Stimulated activated CD8-positive, alpha-beta memory T cell treated with anti-CD3 and anti-CD28 coated beads, Interleukin-15, amount 100 ng/mL, for 4 hours (primary cell): Measurements from ENCODE around the gene MYL7.
A peak's percentile ranks its signal among the peaks of the same experiment; 100 is the strongest.
"Not testable (repeated sequence)": the region's sequence is repeated elsewhere in the genome, so short reads cannot be mapped to it uniquely, and the experiment has no call there.

Experiments used
- DNase-seq, 2 donors: peaks; one replicate each; pipeline ENCODE4 v3.0.0-alpha.2; 2020; ENCODE audit warnings: low read depth in 2 of 2

The MYL7 gene

DNA sequence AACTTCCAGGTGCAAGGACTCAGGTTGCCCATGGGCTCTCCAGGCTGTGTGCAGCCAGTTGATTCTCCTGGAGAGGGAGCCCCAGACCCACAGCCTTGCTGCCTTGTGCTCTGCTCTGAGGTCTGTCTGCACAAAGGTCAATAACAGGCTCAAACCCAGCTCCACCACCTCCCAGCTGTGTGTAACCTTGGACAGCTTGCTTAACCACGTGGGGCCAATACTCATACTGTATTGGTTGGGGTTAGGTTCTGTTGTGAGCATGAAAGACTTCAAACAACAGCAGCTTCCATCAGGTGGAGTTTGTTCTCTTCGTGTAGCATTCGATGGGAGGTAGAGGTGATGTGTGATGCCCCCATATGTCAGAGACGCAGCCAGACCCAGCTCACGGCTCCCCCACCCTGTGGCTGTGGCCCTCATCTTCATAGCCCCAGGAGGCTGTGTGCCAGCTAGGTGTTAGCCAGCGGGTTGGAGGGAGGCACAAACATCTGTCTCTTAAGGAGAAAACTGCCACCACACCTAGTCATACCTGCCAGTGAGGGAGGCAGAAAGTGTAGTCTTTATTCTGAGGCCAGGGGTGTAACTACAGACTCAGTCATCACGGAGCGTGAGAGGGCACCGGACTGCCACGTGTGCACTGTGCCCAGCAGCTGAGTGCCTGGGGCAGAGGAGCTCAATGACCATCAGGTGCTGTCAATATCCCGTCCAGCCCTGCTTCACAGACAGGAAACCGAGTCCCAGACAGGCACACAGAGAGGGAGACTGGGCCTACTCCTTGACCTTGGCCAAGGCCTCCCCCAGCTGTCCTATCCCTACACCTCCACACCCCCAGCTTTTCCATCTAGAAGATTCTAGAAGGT, 9.7 kb downstream of the MYL7 start:
- DNase-seq, result no peak

DNA sequence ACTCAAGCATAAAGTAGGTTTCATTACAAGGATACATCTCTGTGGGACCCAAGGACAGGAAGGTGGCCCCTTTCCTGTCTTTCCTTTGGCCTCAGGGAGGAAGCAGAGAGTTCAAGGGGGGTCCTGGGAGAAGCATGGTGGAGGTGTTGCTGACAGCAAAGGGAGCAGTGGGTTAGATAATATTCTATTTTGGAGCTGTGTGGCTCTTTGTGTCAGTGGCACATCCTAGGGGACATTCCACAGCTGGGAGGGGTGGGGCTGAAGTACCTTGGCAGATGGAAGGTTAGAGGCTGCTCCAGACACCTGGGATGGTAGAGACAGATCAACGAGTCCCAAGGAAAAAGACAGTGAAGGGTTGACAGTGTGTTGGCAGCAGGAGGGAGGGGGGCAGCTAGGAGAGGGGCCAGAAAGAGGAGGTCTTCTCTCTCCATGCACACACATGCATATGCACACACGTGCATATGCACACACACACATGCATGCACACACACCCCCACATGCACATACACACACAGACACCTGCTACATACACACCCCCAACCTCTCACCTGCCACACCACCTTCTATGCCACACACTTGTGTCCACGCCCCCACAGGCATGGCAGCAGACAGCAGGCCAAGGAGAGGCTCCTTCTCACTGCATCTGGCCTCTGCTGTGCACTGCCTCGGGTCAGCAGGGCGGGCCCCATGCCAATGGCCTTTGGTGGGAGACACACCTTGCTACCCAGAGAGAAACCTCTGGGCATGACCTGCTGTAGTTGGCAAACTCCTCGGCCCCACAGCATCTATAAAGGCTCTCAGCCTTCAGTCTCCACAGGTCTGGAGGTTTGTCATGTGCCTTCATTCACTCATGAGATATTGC, 12.2 kb downstream of the MYL7 start:
- DNase-seq, result no peak

DNA sequence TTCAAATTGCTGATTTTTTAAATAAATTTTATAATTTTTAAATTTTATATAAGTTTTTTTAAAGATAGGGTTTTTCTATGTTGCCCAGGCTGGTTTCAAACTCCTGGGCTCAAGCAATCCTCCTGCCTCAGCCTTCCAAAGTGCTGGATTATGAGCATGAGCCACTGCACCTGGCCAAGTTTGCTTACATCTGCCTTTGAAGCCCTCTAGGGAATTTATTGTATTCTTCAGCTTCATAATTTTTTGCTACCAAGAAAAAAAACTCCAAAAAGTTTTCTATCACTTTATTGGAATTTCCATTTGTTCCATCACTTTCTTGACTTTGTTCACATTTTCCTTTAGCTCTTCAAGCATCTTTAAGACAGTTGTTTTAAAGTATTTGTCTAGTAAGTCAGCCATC, 14.0 kb downstream of the MYL7 start:
- DNase-seq, result no peak

DNA sequence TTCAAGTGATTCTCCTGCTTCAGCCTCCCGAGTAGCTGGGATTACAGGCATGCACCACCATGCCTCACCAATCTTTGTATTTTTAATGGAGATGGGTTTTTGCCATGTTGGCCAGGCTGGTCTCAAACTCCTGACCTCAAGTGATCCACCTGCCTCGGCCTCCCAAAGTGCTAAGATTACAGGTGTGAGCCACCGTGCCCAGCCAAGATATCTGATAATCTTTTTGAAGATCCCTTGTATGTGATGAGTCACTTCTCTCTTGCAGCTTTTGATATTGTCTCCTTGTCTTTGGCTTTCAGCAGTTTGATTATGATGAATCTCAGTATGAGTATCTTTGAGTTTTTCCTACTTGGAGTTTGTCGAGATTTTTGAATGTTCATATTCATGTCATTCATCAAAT, 14.6 kb downstream of the MYL7 start:
- DNase-seq, result not testable (repeated sequence)

DNA sequence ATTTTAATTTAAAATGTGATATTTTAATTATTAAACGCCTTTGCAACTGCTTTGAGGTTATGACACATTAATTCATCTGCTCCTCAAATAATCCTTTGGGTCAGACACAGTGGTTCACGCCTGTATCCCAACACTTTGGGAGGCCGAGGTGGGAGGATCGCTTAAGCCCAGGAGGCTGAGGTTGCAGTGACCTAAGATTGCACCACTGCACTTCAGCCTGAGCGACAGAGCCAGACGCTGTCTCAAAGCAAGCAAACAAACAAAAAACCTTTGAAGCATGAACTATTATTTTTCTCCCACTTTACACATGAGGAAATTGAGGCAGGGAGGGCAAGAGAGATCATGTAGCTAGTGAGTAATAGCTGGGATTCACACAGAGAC, 16.3 kb downstream of the MYL7 start:
- no peak for DNase-seq

DNA sequence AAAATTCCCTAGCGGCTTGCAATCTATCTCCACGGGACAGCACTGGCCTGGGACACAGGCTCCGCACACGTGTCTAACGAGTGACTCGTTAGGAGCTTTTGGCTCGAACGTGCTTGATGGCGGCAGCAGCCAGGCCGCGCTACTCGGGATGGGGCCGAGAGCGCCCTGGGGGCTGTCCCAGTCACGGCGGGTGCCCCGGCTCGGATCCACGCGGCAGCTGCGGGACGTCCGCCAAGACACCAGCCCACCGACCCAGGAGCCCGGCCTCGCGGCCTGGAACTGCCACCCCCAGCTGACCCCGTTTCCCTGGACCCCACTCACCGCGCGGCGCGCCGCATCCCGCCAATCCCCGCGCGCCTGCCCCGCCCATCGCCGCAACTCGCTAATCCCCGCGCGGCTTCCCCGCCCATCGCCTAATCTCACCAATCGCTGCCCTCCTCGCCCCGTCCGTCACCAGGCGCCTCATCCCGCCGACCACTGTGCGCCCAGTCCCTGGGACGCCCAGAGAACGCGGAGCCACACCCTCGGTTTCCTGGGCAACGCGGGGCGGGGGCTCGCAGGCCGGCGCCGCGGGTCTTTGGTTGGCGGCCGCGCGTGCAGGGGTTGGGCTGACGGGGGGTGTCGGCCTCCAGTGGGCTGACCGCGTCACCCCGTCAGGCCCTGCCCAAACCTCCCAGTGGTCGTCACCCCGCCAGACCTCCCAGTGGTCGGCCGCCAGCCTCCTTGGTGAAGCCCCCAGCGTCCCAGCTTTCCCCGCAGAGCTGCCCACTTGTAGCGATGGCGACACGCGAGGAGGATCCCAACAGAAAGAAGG, 17.7 kb downstream of the MYL7 start, which contains the start of gene POLD2:
Gene POLD2 (minus strand): TSS at position 359 of the 814 bp plus-strand sequence. CDS start 1,495 bp downstream, outside the sequence.
- peak; percentile 96 for DNase-seq

DNA sequence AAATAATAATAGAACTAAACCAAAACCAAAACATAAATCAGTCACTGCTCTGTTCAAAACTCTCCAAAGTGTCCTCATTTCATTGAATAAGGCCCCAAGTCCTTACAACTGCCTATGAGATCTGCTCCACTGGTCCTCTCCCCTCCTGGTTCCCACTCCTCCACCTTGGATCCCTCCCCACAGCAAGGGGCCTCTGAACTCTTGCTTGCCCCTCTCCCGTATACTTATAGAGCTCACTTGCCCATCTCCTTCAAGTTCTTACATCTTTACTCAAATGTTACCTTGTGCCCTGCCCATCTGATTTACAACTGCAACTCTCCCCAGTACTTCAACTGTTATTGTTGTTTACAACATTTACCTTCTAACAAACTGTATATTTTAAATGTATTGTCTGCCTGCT, 18.6 kb downstream of the MYL7 start:
- DNase-seq, result no peak

DNA sequence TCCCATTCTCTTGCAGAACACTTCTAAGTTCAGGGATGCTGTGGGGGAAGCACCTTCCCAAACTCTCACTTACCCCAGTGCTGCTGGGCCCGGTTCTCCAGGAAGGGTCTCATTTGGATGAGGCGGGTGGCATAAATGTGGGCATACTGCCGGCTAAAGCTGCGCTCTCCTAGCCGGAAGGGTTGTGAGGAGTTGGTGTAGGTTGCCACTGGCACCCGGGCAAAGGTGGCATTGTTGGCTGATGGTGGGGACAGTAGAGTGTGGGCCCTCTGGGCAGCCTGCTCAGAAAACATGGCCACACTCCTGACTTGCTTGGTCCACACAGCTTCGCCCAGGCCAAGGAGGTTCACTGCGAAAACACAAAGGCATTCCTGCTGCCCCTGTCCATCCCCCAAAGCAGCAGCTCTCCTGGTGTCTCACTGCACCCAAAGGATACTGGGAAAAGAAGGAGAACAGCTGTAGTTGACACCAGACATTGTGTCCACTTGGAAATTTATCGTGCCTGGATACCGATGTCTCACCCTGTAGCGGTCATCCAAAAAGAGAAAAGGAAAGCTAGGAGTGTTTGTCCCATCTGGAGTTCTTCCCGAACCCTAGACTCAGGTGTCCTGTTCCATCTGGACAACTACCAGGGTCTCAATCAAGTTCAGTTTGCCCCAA, 19.2 kb downstream of the MYL7 start:
- no peak for DNase-seq

DNA sequence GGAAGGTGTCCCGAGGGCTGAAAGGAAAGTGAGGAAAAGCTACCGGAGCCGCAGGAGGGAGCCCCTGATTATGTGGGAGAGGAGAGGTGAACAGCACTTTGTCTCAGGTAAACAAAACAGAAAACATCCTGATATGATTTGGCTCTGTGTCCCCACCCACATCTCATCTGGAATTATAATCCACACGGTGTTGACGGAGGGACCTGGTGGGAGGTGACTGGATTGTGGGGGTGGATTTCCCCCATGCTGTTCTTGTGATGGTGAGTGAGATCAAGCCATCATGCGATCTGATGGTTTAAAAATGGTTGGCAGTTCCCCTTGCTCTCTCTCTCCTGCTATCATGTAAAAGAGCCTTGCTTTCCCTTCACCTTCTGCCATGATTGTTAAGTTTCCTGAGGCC, 20.7 kb downstream of the MYL7 start:
- DNase-seq, result no peak

DNA sequence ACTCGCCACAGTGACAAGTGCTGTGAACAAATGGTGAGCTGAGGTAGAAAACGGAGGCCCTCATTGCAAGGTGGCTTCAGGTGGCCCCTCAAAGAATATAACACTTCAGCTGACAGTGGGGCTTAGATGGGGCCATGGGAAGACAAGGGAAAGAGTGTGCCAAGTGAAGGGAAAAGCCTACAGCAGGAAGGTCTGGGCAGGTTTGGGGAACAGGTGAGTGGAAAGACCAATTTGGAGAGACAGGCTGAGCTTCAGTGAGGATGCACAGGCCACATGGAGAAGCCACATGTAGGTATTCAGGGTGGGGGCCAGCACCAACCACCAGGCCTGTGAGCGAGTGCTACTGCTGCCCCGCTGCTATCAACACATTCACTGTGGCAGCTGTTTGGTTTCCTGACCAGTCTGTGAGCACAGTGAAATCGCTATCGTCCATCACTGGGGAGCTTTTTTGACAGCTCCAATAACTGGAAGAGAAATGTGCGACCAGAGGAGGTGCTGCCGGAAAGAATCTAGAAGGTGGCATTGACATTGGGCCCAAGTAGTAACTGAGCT, 21.2 kb downstream of the MYL7 start:
- DNase-seq, result no peak

DNA sequence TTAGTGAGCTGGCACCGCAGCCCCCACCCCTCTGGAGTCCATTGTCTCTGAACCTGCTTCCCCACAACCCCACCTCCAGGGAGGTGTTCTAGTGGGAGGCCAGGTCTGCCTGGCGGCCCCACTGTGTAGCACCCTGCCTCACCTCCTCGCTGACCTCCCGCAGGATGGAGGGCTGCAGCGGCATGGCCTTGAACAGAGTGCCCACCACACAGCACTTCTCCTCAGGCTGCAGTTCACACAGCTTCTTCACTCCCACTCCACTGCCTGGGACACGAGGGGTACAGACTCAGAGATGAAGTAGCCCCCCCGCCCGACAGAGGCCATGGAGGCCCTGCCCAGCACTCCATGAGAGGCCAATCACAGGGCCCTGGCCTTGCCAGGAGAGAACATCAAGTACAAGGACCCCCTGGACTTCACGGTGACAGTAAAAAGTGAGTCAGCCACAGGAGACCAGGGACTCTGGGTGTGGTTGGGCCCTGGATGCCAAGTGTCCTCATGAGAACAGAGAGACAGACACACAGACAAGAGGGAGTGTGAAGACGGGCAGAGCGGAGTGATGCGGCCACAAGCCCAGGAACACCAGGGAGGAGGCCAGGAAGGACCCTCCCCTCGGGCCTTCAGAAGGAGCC, 23.2 kb downstream of the MYL7 start:
- DNase-seq, result no peak

DNA sequence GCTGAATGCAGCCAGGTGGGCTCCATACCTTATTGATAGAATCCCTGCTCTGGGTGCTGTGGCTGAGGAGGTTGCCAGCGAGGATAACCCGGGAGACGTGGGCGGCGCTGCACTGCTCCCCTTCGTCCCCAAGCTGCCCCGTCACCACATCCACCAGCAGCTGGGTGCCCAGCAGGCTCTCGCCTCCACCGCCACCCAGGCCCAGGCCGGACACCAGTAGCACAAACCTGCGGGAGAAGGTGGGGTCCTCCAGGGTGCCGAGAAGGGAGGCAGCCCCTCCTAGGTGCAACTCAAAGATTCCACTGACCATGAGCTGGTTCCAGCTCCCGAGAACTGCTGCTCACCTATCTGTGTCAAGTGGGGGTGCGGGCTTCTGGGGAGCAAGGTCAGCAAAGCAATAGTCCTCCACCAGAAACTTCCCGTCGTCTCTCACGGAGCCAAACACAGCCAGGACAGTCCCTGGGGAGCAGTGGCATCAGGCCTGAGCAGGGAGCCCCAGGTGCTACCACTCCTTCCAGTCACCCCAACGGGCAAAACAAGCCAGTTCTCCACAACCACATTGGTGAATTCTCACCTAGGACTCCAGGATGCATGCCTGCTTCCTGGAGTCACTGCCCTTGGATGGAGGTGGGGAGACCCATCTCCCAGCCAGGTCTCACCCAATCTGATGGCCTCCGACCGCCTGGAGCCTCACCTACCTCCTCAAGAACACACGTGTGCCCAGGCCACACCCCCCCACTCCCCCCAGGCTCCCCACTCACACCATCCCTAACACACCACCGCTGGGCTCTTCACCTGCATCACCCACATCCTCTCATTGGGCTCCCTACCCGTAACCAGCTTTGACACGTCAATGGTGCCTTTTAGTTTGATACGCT, 24.1 kb downstream of the MYL7 start:
- no peak for DNase-seq

DNA sequence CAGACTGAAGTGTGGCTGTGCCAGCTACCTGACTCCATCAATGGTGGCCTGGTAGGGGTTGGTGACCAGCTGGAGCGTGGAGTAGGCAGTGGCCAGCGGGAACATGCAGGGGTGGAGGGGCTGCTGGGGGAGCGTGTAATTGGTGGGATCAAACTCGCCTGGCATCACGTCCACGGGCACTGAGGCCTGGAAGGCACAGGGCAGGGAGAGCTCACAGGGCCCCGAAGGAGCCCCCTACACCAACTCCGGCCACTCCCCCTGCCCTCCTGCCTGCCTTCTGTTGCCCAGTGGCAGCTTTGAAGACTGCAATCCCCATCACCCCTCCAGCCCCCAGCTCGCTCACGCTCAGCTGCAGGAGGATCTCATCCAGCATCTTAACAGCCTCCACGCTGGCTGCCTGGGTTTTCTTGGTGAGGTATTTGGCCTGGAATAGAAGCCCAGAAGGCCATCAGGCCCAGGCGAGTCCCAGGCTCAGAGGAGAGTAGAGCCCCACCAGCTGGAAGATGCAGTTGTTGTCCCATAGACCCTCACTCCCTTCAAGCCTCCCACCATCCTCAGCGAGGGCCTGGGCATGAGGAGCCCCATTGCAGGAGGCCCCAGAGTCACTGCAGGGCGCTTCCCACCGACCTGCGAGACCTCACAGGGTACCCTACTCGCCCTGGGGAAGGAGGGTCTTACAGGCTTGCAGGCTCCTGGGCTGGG, 24.9 kb downstream of the MYL7 start:
- no peak for DNase-seq

DNA sequence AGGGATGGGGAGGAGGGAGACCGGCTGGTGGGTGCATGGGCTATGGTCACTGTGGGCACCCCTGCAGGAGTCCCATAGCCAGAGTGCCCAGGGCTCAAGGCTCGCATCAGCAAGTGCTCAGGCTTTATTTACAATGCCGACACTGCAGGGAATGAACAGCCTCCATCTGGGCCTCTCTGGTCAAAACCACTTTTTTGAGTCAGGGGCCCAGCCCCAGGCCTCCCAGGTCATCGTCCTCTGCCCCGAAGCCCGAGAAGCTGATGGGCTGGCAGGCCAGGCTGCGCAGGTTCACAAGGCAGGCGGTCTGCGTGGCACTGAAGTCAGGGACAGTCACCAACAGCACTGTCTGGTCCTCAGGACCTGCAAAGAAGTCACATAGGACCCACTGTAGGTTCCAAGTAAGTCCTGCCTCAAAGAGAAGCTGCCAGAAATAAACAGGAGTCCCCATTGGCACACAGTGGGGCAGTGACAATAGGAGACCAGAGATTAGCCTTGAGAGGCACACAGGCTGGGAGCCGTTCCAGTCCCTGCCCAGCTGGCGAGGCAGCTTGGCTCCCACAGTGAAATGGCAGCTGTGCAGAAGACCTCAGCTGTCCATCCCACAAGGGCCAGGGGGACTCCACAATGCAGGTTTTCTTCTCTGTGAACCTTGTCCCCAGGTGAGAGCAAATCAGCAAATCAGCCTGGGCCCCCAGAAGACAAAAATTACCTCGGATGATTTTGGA, 26.4 kb downstream of the MYL7 start:
- DNase-seq, result no peak

DNA sequence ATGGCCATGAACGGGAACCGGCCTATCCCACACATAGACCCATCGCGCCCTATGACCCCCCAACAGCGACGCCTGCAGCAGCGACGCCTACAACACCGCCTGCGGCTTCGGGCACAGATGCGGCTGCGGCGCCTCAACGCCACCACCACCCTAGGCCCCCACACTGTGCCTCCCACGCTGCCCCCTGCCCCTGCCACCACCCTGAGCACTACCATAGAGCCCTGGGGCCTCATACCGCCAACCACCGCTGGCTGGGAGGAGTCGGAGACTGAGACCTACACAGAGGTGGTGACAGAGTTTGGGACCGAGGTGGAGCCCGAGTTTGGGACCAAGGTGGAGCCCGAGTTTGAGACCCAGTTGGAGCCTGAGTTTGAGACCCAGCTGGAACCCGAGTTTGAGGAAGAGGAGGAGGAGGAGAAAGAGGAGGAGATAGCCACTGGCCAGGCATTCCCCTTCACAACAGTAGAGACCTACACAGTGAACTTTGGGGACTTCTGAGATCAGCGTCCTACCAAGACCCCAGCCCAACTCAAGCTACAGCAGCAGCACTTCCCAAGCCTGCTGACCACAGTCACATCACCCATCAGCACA, 27.3 kb downstream of the MYL7 start:
- no peak for DNase-seq

DNA sequence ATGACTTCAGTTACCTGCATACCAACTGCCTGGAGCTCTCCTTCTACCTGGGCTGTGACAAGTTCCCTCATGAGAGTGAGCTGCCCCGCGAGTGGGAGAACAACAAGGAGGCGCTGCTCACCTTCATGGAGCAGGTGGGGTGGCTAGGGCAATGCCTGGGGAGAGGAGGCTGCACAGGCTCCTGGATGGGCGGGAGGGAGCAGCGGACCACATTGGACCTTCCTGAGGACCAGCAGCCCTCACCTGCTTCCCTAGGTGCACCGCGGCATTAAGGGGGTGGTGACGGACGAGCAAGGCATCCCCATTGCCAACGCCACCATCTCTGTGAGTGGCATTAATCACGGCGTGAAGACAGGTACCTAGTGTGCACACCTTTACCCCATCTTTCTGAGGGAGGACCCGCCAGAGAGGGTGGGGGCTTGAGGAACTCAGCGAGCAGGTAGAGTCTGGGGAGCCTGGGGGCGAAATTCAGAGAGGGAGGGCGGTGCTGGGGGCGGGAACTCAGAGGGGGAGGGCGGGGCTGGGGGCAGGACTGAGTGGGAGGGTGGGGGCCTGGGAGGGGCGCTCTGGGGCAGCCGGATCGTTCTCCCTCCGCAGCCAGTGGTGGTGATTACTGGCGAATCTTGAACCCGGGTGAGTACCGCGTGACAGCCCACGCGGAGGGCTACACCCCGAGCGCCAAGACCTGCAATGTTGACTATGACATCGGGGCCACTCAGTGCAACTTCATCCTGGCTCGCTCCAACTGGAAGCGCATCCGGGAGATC, 28.0 kb downstream of the MYL7 start:
- DNase-seq, result no peak
